Gastroesophageal sphincter (tissue), 4 donors: ENCODE measurements around the gene TMEM178A. TPM values are rescaled to one million over a fixed set of nuclear protein-coding genes. Genes with fewer than 3 reads are reported as not detected.

Source experiments
- ATAC-seq: fragments of 150-250 bp; one replicate; pipeline ENCODE4 v1.9.1; 2016; ENCODE audit warnings: mild to moderate bottlenecking, moderate library complexity
- H3K27ac ChIP-seq, 4 donors: fragments of 200-600 bp; sonication (generic) in 3 of 4; 1 replicate in 3 of 4; 2 replicates in 1 of 4; pipeline ENCODE4 v1.5.1; 2016 to 2019
- H3K27me3 ChIP-seq: fragments of 200-600 bp; sonication (generic); one replicate; pipeline ENCODE4 v1.5.1; 2019
- H3K36me3 ChIP-seq, 2 donors: fragments of 200-600 bp; sonication (generic); one replicate each; pipeline ENCODE4 v1.5.1; 2019; ENCODE audit warnings: control low read depth in 1 of 2
- H3K4me1 ChIP-seq, 3 donors: fragments of 200-600 bp; sonication (generic); 1 replicate in 2 of 3; 2 replicates in 1 of 3; pipeline ENCODE4 v1.5.1; 2016 to 2019; ENCODE audit warnings: control low read depth in 2 of 3
- H3K4me3 ChIP-seq, 2 donors: fragments of 200-600 bp; sonication (generic); one replicate each; pipeline ENCODE4 v1.5.1; 2019; ENCODE audit warnings: mild to moderate bottlenecking in 1 of 2, moderate library complexity in 1 of 2
- H3K9me3 ChIP-seq, 3 donors: fragments of 200-600 bp; sonication (generic); one replicate each; pipeline ENCODE4 v1.5.1; 2017 to 2019; ENCODE audit warnings: control low read depth in 2 of 3
- CTCF ChIP-seq, 4 experiments: fragments of 200-600 bp in 2 of 4; fragments of 450-650 bp in 2 of 4; sonication (generic) in 1 of 4; IDR thresholded peaks; one replicate each; pipeline ENCODE4 v1.5.1; 2017 to 2019; ENCODE audit warnings: antibody characterized with exemption in 4 of 4, mild to moderate bottlenecking in 2 of 4, moderate library complexity in 2 of 4
- EP300 ChIP-seq: sonication (generic); formaldehyde crosslinking; IDR thresholded peaks from one replicate; pipeline ENCODE4 v1.6.1; 2017; ENCODE audit warnings: antibody characterized with exemption, mild to moderate bottlenecking
- POLR2A ChIP-seq, 2 donors: fragments of 450-650 bp; IDR thresholded peaks; one replicate each; pipeline ENCODE4 v1.6.1; 2017; ENCODE audit warnings: antibody characterized with exemption in 2 of 2, mild to moderate bottlenecking in 2 of 2, moderate library complexity in 1 of 2
- POLR2AphosphoS5 ChIP-seq: sonication (generic); formaldehyde crosslinking; IDR thresholded peaks from one replicate; pipeline ENCODE4 v1.6.1; 2017; ENCODE audit warnings: antibody characterized with exemption
- WGBS, 2 donors: methylation state at CpG; one replicate each; pipeline ENCODE4 v1.1.5; 2018; ENCODE audit warnings: low coverage in 1 of 2; 5-methylcytosine and 5-hydroxymethylcytosine counted together
- total RNA-seq, 4 donors: library from RNA; depleted of rRNA; stranded (reverse); fragments of >200 nt; gene quantifications; one replicate each; pipeline ENCODE4 v1.1.0, GENCODE V29; 2016

Gene TMEM178A
- total RNA-seq, 4 donors from 2014 or later, result 3.4 to 14.6 (median 4.8) TPM

- peaks cover 53% of the 10 kb centered on the region for H3K27me3 ChIP-seq
- TF ChIP-seq POLR2A (IDR thresholded peaks at IDR 0.05) (no peak), EP300 (no peak), POLR2AphosphoS5 (no peak), CTCF (IDR thresholded peaks at IDR 0.05) (no peak)
- H3K27ac ChIP-seq, result peak overlapping the region in 1 of 4 donors; percentile 6
- peaks cover 0 to 24% (median 6%) of the 10 kb centered on the region in 3 donors for H3K4me1 ChIP-seq
- 1% methylated on average over 14 to 16 of the region's 25 CpGs for WGBS, 2 donors
- no peaks in the 10 kb centered on the region for H3K9me3 ChIP-seq
- peak overlapping the region; percentile 26 to 68 for H3K4me3 ChIP-seq
- ATAC-seq, result peak; percentile 11
- H3K36me3 ChIP-seq, result no peaks in the 10 kb centered on the region
These were observed 879 bp downstream of the TMEM178A start for GRCh38 chr2:39666491-39667101.

GRCh38 chr2:39667104-39667885, 1.6 kb downstream of the TMEM178A start:
- no peak for ATAC-seq
- Histone ChIP-seq H3K36me3 (no peaks in the 10 kb centered on the region), H3K4me3 (peak overlapping the region in 1 of 2 donors; percentile 68), H3K27ac (peak overlapping the region in 1 of 4 donors; percentile 6), H3K4me1 (peaks cover 0 to 24% (median 6%) of the 10 kb centered on the region in 3 donors), H3K27me3 (peaks cover 60% of the 10 kb centered on the region), H3K9me3 (no peaks in the 10 kb centered on the region)
- TF ChIP-seq EP300, result no peak
- TF ChIP-seq POLR2A (IDR thresholded peaks at IDR 0.05), result no peak
- no peak for TF ChIP-seq POLR2AphosphoS5
- TF ChIP-seq CTCF (IDR thresholded peaks at IDR 0.05), result no peak
- 51 to 53% methylated on average over 5 to 7 of the region's 7 CpGs for WGBS, 2 donors

- Histone ChIP-seq H3K4me3 (no peak overlapping the region), H3K27ac (no peak overlapping the region), H3K36me3 (no peaks in the 10 kb centered on the region), H3K27me3 (peaks cover 66% of the 10 kb centered on the region), H3K4me1 (peaks cover 0 to 24% (median 6%) of the 10 kb centered on the region in 3 donors), H3K9me3 (no peaks in the 10 kb centered on the region)
- TF ChIP-seq EP300 (no peak), POLR2AphosphoS5 (no peak), CTCF (IDR thresholded peaks at IDR 0.05) (no peak), POLR2A (IDR thresholded peaks at IDR 0.05) (no peak)
- no peak for ATAC-seq
These were observed 2.2 kb downstream of the TMEM178A start for GRCh38 chr2:39667886-39668276.

GRCh38 chr2:39668576-39669080, 2.9 kb downstream of the TMEM178A start:
- H3K4me1 ChIP-seq, result peaks cover 0 to 24% (median 6%) of the 10 kb centered on the region in 3 donors
- H3K27me3 ChIP-seq, result peaks cover 68% of the 10 kb centered on the region
- no peaks in the 10 kb centered on the region for H3K36me3 ChIP-seq
- WGBS, 2 donors, result 75 to 94% methylated on average over 1 of the region's 1 CpG
- no peak for TF ChIP-seq POLR2AphosphoS5
- TF ChIP-seq CTCF (IDR thresholded peaks at IDR 0.05), result no peak
- TF ChIP-seq POLR2A (IDR thresholded peaks at IDR 0.05), result no peak
- TF ChIP-seq EP300, result no peak
- no peak for ATAC-seq
- no peaks in the 10 kb centered on the region for H3K9me3 ChIP-seq
- H3K4me3 ChIP-seq, result no peak overlapping the region
- H3K27ac ChIP-seq, result no peak overlapping the region
